ENCODE measurements around the gene SLC7A6. TPM values are rescaled to one million over a fixed set of nuclear protein-coding genes. Genes with fewer than 3 reads are reported as not detected.

Gene SLC7A6
- total and polyA plus RNA-seq, 2 of the 8 experiments (the other 6 are each of a cell fraction or from before 2014, with no cell fraction given): 28.0 to 37.8 TPM

- TF ChIP-seq CREB1 (IDR thresholded peaks at IDR 0.05): no peak
- TF ChIP-seq TAF1 (IDR thresholded peaks at IDR 0.05; ENCODE audit: low read depth, low read length): no peak
- no peak for TF ChIP-seq FOSL1 (IDR thresholded peaks at IDR 0.05; ENCODE audit: insufficient read depth, low read depth, low read length)
Measured at GRCh38 chr16:68285683-68286082, 21.4 kb downstream of the SLC7A6 start (continued).
